Fibroblast of pulmonary artery (primary cell): Measurements from ENCODE around the gene TCFL5.

Experiments used
- DNase-seq: peaks from one replicate; pipeline ENCODE4 v3.0.0-alpha.2; 2010; ENCODE audit warnings: low read depth
- H3K4me3 ChIP-seq: replicated peaks from 2 replicates; pipeline ENCODE4 v1.5.1; 2011; ENCODE audit warnings: low read depth, mild to moderate bottlenecking, control low read depth, low read length, moderate library complexity
- TF ChIP-seq, protein P1 (sequence below): IDR thresholded peaks from 2 replicates; pipeline ENCODE4 v1.5.1; 2011; ENCODE audit warnings: mild to moderate bottlenecking, control low read depth, low read length, inconsistent platforms; ENCODE audit errors: missing control alignments

TCFL5 gene

DNA sequence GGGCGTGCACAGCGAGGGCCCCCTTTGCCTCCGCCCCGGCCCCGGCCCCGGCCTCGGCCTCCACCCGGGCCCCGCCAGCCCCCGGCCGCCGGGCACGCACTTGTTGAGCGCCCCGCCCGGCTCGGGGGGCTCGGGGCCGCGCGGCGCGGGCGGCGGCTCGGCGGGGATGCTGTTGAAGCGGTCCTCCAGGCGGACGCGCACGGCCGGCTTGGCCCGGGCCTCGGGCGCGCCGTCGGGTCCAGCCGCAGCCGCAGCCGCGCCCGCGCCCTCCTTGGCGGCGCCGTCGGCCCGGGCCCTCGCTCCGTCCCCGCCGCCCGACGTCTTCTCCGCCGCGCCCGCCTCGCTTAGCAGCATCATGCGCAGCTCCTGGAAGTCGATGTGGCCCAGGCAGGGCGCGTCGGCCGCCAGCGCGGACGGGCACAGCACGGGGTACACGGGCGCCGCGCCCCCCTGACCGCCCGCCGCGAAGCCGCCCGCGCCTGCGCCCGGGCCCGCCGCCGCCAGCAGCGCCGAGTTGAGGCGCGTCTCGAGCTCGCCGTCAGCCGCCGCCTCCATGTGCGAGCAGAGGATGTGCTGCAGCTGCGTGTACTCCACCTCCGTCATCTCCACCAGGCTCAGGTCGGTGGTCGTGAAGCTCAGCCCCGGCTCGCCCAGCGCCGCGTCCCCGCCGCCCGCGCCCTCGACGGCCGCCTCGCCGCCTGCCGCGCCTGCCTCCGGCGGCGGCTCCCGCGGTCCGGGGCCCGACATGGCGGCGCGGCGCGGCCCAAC, 514 bp downstream of the TCFL5 start:
- peak overlapping the region; percentile 56 for H3K4me3 ChIP-seq
- no peak for DNase-seq
- TF ChIP-seq, protein P1, sequence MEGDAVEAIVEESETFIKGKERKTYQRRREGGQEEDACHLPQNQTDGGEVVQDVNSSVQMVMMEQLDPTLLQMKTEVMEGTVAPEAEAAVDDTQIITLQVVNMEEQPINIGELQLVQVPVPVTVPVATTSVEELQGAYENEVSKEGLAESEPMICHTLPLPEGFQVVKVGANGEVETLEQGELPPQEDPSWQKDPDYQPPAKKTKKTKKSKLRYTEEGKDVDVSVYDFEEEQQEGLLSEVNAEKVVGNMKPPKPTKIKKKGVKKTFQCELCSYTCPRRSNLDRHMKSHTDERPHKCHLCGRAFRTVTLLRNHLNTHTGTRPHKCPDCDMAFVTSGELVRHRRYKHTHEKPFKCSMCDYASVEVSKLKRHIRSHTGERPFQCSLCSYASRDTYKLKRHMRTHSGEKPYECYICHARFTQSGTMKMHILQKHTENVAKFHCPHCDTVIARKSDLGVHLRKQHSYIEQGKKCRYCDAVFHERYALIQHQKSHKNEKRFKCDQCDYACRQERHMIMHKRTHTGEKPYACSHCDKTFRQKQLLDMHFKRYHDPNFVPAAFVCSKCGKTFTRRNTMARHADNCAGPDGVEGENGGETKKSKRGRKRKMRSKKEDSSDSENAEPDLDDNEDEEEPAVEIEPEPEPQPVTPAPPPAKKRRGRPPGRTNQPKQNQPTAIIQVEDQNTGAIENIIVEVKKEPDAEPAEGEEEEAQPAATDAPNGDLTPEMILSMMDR = no peak

DNA sequence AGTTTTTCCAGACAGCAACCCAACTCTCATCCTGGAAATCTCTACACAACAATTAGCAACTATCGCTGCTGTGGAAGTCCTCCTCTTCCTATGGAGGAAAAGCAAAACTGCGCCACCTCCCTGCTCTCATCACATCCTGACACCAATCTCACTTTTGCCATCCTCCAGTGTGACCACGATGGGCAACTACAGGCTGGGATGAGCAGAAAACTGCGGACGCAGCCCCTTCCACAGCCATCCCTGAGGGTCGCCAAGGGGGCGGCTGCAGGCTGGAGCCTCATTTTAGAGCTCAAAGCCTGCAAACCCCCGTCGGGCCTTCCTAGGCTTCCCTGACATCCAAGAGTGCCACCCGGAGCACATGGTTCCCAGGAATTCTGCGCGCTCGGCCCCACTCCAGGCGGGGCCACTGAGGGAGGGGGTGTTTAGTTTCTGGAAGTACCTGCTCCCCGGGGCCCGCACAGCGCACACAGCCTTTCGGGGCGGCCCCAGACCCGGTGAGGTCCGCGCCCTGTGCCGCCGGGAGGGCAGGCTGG, 1.2 kb downstream of the TCFL5 start:
- DNase-seq = peak; percentile 39
- TF ChIP-seq, protein P1 = peak; percentile 26
- peak overlapping the region; percentile 56 for H3K4me3 ChIP-seq

DNA sequence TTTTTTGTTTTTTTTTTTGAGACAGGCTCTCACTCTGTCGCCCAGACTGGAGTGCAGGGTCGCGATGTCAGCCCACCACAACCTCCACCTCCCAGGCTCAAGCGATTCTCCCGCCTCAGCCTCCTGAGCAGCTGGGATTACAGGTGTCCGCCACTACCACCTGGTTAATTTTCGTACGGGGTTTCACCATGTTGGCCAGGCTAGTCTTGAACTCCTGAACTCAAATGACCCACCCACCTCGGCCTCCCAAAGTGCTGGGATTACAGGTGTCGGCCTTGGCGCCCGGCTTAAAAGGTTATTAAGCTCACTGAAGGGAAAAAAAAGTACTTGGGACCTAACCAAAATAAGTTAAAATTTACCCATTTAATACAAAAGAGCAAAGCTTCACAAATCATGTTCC, 1.9 kb downstream of the TCFL5 start:
- DNase-seq = no peak
- TF ChIP-seq, protein P1 = no peak
- H3K4me3 ChIP-seq = peak overlapping the region; percentile 56

DNA sequence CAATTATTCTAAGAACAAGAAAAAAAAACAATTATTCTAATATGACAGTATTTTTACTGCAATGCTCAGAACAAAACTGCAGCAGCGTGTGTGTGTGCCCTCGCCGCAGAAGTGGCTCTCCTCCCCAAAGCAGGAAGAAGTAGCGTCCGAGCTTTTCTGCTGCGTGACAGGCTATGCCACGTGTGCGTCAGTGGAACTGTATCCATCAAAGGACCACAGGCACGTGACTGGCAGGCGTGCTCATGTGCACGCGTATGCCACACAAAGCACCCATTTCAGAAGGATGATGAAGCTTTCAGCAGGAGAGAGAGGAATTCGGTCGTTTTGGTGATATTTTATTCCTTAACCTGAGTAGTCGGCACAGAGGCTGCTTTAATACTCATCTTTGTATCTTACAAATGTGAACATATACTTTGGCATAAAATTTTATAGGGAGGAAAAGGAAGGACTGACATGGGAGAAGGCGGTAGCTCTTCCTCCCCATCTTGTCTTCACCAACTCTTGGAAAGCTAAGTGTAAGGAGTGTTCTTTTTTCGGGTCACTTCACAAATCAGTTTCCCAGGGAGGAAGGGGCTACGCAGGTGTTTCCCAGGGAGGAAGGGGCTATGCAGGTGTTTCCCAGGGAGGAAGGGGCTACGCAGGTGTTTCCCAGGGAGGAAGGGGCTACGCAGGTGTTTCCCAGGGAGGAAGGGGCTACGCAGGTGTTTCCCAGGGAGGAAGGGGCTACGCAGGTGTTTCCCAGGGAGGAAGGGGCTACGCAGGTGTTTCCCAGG, 3.4 kb downstream of the TCFL5 start:
- TF ChIP-seq, protein P1 = no peak
- no peak overlapping the region for H3K4me3 ChIP-seq
- no peak for DNase-seq

DNA sequence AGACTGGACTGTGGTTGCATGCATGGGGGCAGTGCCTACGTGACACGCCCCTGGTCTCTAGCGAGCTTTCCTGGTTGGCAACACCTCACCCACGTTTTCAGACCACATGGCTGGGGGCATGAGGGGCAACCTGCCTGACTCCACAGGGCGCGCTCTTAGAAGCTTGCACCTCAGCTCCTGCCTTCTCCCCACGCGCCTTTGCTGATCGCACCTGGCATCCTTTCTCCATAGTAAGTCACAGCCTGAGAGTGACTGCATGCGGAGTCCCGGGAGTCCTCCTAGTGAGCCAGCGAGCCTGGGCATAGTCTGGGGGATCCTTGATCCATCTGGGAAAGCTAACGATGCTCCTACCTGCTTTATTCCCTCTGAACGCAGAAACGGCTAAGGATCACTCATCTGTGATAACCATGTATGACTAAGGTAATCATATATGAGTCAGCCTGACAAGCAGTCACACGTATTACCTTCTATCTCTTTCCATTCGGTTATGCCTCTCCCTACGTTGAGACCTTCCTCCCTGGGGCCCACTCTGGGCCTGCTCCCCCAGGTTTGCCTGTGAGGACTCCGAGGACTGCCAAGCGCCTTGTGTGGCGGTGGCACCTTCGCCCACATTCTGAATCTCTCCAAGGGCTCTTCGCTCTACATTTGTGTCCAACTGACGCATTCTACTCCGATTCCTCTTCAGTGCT, 4.5 kb downstream of the TCFL5 start:
- TF ChIP-seq, protein P1 = no peak
- no peak for DNase-seq
- H3K4me3 ChIP-seq = no peak overlapping the region

DNA sequence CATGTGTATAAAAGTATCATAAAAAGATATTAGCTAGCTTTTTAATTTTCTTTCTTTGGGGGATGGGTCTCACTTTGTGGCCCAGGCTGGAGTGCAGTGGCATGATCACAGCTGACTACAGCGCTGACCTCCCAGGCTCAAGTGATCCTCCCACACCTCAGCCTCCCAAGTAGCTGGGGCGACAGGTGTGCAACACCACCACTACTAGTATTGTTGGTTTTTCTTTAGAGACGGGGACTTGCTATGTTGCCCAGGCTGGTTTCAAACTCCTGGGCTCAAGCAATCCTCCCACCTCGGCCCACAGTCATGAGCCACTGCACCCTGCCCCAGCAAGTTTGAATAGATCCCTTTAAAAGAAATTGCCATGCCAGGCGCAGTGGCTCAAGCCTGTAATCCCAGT, 6.5 kb downstream of the TCFL5 start:
- no peak for DNase-seq
- TF ChIP-seq, protein P1 = no peak
- H3K4me3 ChIP-seq = no peak overlapping the region
